GM18909 (cell line): ENCODE data around the gene TMA7.
"Not testable (repeated sequence)": the region's sequence is repeated elsewhere in the genome, so short reads cannot be mapped to it uniquely, and the experiment has no call there.

Experiments used
- ATAC-seq: cut with Tn5 transposase; IDR thresholded peaks from one replicate; pipeline ENCODE4 v1.9.1; 2021; ENCODE audit warnings: mild to moderate bottlenecking; ENCODE audit not compliant: unreplicated experiment, poor library complexity

TMA7 gene

DNA sequence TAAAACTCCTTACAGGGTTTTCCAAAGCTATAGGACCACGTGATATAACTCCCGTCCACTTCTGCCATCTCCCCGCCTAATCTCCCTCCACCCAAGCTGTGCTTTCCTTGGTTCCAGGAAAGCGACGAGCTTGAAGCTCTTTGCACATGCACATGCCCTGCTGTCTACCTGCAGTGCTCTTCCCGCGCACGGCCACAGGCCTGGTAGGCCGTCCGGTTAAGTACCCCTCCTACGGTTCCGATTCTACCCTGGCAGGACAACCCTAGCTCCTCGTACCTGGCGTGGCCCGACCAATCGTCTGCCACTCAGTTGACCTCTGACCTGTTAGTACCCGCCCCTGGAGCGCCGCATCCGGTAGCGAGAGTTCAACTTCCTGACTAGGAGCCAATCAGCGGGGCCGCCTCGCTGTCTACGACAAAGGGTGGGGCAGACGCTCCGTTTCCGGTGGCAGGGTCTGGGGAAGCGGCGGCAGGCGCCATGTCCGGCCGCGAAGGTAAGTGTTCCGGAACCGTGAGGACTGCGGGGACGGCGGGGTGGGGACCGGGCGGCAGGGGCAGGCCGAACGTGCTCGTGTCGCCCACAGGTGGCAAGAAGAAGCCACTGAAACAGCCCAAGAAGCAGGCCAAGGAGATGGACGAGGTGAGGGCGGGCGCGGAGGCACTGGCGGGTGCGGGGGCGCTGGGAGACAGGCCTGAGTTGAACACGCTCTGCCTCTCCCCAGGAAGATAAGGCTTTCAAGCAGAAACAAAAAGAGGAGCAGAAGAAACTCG, at the start of gene TMA7, which contains the start of gene CCDC51:
TSS of gene TMA7 (plus strand) at position 438 of the 770 bp plus-strand sequence. CDS start at position 478, 40 bp downstream.
TSS of gene CCDC51 (minus strand) at position 300 of the 770 bp plus-strand sequence. CDS start 4,991 bp downstream, outside the sequence.
- ATAC-seq = peak; percentile 95

DNA sequence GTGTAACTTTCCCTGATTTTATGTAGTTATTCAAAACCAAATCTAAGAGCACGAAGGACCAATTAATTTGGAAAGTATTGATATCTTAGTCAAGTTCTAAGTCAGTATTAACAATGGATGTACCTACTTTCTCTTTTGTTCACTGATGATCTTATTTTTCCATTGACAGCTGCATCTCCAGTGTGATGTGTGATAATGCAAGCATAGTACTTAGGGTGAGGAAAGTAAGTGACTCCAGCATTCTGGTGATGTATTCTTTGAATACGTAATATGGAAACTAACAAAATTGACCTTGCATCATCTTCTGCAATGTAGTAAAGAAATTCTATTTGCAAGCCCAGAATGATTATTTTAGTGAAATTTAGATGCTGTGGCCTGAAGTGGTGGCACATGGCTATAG, 45.7 kb upstream of the TMA7 start:
- ATAC-seq = no peak

DNA sequence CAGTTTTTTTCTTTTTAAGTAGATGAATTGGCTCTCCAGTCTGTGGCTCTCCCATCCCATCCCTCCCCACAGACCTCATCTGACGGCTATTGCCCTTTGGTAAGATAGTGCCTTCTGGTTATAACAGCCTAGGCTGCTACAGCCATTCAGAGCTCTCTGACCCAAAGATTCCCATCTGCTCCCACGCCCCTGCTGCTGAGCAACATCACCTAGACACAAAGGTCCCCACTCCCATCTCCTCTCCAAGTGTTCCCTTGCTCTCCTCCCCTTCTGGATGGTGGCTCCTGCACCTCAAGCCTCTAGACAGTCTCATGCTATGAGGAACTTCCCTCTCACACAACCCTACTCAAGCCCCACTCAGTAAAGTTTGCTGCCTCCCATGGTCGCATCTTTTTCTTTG, 44.3 kb upstream of the TMA7 start:
- ATAC-seq = no peak

DNA sequence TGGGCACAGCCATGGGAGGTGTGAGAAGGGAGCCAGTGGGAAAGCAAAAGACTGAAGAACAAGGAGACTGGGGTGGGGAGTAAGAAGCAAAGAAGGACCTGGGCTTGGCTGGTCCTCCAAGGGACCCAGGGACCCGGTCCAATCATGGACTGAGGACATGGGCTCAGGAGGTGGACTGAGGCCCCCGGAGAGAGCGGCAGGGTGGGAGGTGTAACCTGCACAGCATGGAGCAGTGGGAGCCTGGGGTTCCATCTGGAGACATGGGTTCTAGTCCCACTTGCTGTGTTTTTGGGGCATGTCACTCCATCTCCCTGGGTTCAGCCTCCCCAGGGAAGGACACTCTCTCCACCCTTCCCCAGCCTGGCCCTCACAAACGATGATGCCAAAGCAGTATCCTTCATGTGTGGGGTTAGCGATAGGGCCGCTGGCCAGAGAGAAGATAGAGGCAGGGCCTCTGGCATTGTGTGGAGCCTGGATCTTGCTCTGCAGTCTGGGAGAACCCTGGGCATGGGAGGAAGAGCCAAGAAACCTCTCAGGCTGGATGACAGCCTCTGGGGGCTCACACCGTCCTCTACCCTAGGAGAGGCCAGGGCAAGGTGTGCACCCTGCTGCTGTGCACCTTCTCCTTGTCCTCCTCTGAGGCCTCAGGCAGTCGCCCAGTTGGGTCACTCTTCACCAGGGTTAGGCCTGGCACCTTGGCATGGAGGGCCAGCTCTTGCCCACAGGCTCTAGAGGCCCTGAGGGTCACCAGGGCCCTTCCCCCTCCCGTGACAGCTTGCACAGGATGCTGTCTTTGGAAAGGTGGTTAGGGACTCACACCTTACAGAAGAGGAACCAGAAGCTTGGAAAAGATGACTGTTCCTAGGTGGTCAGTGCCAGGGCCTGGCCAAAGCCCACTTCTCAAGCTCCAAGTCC, 42.0 kb upstream of the TMA7 start:
- no peak for ATAC-seq

DNA sequence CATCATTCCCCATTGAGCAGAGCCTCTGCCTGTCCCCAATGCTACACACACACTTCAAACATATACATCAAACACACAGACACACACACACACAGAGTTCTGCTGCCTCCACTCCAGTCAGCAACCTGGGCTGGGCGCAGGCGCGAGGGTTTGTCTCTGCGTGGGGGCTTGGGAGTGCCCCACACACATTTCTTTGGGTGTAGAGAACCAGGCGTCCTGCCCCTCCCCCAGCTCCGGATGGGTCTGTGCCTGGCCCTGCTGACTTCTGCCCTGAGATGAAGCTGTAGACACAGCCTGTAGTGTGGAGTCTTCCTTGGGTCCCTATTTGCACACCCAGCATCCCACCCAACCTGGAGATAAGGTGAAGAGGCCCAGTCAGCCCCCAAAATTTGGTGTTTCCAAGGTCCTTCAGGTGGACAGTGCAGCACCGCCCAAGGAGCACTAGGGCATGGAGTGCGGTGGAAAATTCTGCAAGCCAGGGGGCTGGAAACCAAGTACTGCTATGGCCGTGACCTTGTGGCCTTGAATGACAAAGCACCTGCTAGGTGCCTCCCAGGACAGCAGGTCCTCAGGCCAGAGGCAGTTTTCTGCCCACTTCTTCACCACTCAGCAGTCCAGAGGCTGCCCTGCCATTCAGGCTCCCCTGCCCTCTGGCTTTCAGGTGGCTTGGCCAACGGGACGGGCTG, 41.2 kb upstream of the TMA7 start:
- ATAC-seq = no peak

DNA sequence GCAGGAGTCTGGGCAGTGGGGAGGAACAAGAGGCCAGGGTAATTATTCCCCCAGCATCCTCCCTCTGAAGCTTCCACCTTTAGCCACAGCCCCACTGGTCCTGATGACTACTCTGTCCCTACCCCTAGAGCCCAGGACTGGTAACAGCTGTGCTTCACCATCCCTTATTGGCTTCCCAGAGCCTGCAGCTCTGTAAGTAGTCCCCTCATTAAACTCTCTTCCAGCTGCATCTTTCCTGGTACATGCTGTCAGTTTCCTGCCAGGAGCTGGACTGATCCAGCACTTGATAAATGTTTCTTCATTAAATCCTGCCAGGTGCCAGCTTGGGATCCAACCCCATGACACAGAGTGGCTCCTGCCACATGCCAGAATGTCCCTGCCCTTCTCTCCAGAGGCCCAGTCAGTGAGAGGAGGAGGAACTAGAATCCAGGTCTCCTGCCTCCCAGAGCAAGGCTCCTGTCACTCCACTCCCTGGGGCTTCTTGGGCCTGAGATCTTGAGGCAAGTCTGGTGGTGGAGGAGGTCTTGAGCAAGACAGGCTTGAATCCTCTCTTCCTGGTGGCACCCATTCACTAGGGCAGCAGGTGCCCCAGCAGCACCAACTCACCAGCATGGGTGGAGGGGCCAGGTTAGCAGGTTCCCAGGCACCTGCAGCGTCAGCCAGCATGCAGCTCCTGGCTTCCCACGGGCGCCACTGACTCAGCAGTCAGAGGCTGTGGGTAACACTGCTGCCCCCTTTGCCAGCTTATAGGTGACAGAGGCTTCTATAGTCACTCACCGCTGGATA, 40.5 kb upstream of the TMA7 start:
- no peak for ATAC-seq

DNA sequence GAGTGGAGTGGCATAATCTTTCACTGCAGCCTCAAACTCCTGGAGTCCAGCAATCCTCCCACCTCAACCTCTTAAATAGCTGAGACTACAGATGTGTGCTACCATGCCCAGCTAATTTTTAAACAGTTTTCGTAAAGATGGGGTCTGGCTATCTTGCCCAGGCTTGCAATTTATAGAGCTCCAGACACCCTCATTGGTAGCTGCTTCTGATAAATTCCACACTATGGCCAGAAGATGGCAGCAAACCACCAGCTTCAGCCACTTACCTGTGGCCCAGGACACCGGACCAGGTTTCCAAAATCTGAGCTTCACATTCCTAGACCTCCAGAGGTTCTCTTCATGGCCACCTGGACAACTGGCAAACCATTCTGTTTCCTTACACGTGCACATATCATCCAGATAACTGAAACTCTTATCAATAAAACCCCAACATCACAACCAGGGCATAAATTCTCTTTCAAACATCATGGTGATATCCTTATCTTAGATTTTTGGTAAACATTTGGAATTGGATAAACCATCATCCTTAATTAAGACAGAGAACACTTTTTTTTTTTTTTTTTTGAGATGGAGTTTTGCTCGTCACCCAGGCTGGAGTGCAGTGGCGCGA, 39.1 kb upstream of the TMA7 start:
- no peak for ATAC-seq

DNA sequence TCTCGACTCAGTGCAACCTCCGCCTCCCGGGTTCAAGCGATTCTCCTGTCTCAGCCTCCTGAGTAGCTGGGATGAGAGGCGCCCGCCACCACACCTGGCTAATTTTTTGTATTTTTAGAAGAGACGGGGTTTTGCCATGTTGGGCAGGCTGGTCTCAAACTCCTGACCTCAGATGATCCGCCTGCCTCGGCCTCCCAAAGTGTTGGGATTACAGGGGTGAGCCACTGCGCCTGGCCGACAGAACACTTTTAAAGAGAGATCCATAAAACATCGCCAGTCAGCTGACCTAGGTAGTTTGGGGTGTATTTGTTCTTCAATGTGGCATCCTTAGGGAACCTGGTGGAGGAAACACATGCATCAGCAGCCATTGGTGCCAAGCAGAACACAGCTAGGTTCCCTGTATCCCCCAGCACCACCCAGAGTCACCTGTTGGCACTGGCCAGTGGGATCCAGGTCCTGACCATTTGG, 38.6 kb upstream of the TMA7 start:
- ATAC-seq = not testable (repeated sequence)

DNA sequence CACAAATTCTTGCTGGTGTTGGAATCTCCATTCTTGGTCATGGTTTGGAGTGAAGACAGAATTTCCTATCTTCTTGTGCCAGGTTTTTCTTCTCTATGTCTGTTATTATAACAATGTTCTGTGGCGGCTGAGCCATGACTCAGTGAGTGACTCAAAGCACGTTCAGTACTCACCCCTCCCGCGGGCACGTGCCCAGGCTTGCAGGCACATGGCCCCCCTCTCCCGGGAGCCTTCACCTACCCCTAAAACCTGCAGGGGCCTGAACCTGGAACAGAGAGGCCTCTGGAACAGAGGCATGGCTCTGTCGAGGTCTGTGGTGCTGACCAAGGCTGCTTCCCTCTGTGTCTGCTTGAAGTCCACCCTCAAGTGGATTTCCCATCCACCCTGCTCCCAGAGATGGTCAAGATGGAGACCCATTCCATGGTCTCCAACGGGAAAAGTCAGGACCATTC, 37.8 kb upstream of the TMA7 start:
- ATAC-seq = no peak

DNA sequence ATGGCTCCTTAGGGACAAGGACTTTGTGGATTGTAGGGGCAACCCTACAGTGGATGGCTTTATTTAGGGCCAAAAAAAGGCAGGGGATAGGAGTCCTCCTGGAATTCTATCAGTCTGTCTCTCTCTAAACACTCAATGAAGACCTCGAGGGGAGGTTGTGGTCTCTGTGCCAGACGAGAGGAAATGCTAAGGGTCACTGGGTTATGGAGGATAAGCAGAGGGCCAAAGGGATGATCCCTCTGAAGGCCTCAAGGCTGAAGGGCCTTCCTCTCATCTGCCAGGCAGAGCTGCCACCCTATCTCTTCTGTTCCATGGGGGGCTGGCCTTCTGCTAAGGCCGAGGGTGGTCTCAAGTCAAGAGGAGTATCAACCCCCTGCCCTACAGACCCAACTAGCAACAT, 37.1 kb upstream of the TMA7 start:
- no peak for ATAC-seq

DNA sequence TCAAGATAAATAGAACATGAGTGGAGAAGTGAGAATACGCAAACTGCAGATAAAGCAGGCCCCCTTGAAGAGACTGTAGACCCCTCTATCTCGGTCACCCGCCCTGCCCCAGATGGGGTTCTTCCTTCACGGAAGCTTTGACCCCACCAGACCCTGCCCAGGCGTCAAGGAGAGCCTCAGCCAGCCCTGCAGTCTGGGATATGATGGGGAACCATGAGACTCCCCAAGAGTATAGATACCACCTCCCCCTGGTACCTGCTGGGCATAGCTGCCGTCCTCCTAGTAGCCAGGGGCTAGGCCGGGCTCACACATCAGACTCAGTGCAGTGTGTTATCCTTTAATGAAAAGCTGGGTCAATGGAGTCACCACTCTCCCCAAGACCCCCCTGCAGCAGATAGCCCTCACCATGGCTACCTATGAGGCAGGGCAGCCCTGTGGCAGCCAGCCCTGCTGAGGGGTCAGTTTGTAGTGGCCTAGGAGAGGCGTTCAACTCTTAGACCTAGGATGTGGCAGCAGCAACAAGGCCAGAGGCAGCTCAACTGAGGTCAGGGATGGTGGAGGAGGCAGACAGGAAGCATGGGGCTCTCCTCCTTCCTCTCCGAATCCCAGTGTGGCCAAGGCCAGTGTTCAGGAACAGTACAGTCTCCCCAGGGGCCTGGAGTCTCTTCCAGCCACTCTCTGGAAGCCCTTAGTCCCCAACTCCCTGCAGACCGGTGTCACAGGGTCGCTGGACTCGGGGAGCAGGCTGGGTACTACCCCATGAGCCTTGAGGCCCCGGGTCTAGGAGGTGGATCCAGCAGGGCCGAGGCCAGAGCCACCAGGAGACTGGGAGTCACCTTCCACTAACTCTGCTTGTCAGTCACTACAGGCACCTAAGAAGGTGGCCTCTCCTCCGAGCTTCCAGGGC, 36.3 kb upstream of the TMA7 start:
- ATAC-seq = no peak

DNA sequence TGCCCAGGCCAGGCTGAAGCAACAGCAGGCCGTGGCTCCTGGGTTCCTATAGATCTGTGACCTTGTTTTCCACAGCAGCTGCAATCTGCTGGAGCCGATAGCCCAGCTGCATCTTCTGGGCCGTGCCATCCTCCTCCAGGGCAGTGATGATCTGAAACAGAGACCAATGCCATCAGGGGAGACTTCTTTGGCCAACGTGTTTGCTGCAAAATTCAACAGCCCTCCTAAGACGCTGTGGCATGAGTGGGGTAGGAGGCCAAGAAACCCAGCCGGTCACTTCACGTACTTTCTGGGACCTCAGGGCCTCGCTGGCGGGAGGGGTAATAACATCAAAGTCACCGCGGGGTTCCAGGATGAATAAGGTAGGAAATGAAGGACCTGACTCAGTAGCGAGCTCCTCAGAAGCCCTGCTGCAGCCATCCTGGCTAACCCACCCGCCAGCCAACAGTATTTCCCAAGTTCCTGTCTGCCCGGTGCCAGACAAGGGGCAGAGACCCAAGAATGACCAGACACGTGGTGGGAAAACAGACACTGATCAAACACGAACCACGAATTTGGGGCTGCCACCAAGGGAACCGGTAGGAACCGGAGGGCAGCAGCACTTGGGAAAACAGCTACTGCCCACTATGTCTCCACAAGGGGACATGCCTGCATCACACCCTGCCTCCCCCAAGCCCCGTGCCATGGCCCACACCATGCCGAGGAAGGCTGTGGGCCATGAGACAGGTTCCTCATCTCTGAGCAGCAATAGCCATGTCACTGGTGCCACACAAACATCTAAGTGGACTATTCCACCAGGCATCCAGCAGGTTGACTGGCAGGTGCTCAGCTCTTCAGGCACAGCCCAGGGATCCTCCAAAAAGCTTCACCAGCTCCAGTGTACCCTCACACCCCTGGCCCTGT, 35.4 kb upstream of the TMA7 start:
- no peak for ATAC-seq

DNA sequence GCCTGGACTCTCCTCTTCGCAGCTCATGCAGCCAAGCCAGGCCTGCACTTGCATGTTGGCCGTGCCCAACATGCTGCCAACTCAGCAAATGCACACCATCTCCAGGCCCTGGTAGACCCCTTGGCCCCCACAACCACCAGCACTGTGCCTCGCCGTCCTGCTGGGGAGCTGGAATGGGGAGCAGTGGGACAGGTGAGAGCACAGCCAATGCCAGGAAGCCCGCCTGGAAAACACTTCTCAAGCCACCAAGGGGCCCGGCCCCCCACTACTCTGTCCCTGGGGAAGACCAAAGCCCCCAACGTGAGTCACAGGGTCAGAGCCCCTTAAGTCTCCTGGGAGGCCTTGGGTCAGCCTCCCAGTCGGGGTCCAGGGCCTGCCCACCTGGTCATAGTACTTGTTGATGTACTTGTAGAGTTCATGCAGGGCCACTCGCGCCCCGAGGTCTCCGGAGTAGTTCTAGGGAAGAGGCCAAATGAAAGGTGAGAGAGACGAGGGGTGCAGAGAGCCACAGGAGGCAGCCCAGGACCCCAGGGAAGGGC, 34.6 kb upstream of the TMA7 start:
- ATAC-seq = no peak

DNA sequence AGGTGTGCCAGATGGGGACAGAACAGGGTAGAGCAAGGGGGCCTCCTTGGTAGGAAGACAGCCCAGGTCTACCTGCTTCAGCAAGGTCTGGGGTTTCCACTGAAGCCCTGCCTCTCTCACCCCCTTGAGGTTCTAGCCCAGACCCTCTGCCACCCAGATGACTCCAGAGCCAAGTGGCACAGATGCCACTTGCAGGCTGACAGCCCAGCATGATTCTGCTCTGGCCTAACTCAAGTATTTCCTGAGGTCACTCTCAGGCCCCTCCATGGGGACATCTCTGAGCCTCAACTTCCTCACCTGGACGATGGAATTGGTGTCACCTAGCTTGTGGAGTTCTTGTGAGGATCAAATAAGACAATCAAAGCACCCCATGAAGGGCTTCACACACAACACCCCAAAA, 34.1 kb upstream of the TMA7 start:
- no peak for ATAC-seq

DNA sequence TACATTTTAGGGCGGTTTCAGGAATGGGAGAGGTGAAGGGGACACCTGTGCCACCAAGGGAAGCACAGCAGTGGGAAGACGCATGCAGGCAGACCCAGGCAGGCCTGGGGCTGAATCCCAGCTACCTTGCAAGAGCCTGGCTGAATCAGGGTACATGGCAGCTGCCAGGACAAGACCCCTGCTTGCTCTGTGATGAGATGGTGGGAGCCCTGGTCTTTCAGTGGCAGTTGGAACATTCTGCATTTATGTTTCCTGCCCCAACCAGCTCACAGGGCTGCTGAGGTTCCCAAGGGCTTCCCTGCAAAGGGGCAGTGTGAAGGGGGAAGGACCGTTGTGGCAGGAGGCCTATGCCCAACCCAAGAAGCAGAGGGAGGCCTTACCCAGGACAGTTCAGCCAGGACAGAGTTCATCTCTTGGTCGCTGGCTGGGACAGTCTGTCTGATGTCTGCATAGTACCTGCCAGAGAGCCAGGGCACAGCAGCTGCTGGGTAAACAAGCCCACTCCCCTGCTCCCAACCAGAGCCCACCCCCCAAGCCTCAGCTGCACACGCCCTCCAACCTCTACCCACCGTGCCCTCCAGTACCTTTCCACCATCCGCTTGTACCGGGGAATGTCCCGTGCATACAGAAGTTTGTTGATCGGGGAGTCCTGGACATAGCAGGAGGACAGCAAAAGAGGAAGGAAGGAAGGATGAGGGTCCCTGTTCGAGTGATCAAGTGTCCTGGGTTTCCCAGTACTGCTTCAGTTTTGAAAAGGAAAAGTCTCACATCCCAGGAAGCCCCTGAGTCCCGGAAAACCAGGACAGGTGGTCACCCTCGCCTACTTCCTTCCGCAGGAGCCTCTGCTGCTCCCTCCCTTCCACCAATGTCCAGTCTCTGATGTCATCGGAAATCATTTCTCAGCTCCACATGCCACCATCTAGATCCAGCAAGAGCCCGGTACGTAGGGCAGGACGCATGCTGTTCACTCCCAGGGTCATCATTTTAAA, 33.3 kb upstream of the TMA7 start:
- no peak for ATAC-seq

DNA sequence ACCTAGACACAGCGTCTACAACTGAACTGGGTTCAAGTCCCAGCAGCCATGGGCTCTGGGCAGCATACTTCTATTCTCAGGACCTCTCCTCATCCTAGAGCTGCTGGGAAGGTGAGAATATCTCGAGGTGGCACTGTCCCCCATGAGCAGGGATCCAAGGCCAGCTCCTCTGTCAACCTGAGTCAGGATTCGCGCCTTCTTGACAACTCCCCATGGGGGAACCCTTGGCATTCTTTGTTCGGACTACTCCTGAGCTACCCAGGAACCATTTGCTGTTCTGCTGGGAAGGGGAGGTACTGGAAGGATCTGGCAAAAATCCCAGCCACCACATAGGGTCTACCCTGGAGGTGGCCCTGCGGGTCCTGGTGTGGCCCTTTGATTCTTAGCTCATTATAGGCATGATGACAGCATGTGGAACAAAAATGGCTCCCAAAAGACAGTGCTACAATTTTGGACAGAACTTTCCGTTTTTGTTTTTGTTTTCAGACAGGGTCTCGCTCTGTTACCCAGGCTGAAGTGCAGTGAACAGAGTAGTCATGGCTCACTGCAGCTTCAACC, 32.4 kb upstream of the TMA7 start:
- ATAC-seq = no peak
